ENCODE data around the gene GTPBP6.

GTPBP6 gene, protein sequence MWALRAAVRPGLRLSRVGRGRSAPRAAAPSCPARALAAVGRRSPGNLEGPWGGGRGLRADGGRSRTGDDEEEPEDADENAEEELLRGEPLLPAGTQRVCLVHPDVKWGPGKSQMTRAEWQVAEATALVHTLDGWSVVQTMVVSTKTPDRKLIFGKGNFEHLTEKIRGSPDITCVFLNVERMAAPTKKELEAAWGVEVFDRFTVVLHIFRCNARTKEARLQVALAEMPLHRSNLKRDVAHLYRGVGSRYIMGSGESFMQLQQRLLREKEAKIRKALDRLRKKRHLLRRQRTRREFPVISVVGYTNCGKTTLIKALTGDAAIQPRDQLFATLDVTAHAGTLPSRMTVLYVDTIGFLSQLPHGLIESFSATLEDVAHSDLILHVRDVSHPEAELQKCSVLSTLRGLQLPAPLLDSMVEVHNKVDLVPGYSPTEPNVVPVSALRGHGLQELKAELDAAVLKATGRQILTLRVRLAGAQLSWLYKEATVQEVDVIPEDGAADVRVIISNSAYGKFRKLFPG

DNA sequence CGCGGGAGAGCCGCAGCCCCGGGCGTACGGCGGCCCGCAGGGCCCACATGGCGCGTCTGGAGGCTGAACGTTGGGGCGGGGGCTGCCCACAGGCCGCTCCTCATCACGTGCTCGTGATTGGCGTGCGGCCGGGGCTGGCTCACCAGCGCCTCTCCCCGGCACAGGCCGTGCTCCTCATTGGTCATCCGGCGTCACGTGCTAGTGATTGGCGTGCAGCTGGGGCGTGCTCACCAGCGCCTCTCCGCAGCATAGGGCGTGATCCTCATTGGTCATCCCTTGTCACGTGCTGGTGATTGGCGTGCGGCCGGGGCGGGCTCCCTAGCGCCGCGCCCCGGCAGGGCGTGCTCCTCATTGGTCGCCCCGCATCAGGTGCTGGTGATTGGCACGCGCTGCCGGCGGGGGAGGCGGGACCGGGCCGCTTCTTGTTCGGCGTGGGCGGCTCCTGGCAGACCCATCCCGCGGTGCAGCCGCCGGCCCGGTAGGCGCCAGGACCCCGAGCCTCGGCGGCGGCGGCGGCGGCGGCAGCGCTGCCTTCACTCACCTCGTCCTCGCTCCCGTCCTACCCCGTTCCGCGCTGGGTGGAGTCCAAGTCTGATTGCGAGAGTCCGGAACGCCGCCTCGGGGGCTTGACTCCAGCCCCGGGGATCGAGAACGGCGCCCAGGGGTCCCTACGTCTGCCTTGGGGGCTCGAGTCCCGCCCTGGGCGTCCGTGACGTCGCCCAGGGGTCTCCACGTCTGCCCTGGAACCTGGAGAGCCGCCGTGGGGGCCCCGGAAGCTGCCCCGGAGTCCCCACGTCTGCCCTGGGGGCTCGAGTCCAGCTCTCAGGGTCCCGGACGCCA is at the start of gene GTPBP6:
GTPBP6 (minus strand) TSS at position 58 of the 840 bp plus-strand sequence; CDS start at position 49, 9 bp downstream.
- H3K36me3 Mint-ChIP-seq (ENCODE audit: low read depth), result peaks cover 5% of the 10 kb centered on the region
- H3K27me3 Mint-ChIP-seq (ENCODE audit: low read depth), result peaks cover 9% of the 10 kb centered on the region
- H3K9me3 Mint-ChIP-seq, result no peaks in the 10 kb centered on the region
- TF ChIP-seq, protein P1, sequence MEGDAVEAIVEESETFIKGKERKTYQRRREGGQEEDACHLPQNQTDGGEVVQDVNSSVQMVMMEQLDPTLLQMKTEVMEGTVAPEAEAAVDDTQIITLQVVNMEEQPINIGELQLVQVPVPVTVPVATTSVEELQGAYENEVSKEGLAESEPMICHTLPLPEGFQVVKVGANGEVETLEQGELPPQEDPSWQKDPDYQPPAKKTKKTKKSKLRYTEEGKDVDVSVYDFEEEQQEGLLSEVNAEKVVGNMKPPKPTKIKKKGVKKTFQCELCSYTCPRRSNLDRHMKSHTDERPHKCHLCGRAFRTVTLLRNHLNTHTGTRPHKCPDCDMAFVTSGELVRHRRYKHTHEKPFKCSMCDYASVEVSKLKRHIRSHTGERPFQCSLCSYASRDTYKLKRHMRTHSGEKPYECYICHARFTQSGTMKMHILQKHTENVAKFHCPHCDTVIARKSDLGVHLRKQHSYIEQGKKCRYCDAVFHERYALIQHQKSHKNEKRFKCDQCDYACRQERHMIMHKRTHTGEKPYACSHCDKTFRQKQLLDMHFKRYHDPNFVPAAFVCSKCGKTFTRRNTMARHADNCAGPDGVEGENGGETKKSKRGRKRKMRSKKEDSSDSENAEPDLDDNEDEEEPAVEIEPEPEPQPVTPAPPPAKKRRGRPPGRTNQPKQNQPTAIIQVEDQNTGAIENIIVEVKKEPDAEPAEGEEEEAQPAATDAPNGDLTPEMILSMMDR (IDR thresholded peaks at IDR 0.05; ENCODE audit: unreplicated experiment in 3 of 3), result no peak
- peak within 1 kb of the TSS; percentile 91 to 99 (median 99) for H3K27ac Mint-ChIP-seq
- H3K4me3 Mint-ChIP-seq, result peak within 1 kb of the TSS; percentile 91 to 95 (median 91)
- H3K4me1 Mint-ChIP-seq, result peaks cover 11% of the 10 kb centered on the region

DNA sequence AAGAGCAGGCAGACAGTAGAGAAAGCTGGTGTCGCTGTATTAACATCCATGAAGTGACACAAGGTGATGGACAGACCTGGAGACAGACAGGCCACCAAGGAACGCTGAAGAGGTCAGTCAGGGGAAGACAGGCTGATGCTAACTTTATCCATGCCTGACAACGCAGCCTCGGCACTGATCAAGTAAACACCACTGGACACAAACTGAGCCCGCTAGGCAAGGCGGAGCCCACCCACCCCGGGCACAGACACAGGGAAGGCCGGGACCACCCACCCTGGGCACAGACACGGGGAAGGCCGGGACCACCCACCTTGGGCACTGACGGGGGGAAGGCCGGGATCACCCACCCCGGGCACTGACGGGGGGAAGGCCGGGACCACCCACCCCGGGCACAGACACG is 49.3 kb upstream of the GTPBP6 start:
- peaks cover 28% of the 10 kb centered on the region for H3K4me1 Mint-ChIP-seq
- H3K27me3 Mint-ChIP-seq (ENCODE audit: low read depth), result peaks cover 42% of the 10 kb centered on the region
- TF ChIP-seq, protein P1 (IDR thresholded peaks at IDR 0.05; ENCODE audit: unreplicated experiment in 3 of 3), result no peak
- H3K4me3 Mint-ChIP-seq, result peak overlapping the region in 2 of 3 experiments; percentile 23 to 68
- peaks cover 20% of the 10 kb centered on the region for H3K36me3 Mint-ChIP-seq (ENCODE audit: low read depth)
- peak overlapping the region in 2 of 3 experiments; percentile 6 to 45 for H3K27ac Mint-ChIP-seq
- peaks cover 9% of the 10 kb centered on the region for H3K9me3 Mint-ChIP-seq

DNA sequence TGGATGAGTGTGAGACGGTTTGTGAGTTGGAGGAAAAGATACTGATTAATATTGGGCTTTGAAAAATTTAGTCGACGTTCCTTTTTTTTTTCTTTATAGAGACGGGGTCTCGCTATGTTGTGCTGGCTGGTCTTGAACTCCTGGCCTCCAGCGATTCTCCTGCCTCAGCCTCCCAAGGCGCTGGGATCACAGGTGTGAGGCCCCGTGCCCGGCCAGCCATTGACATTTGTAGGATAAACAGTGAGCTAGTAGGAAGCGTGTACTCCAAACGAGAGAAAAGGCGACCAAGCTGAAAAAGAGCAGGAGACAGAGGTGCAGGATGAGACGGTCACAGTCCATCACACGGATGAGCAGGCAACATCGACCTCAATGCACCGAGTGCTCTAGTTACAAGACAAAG is 48.8 kb upstream of the GTPBP6 start:
- peaks cover 10% of the 10 kb centered on the region for H3K9me3 Mint-ChIP-seq

DNA sequence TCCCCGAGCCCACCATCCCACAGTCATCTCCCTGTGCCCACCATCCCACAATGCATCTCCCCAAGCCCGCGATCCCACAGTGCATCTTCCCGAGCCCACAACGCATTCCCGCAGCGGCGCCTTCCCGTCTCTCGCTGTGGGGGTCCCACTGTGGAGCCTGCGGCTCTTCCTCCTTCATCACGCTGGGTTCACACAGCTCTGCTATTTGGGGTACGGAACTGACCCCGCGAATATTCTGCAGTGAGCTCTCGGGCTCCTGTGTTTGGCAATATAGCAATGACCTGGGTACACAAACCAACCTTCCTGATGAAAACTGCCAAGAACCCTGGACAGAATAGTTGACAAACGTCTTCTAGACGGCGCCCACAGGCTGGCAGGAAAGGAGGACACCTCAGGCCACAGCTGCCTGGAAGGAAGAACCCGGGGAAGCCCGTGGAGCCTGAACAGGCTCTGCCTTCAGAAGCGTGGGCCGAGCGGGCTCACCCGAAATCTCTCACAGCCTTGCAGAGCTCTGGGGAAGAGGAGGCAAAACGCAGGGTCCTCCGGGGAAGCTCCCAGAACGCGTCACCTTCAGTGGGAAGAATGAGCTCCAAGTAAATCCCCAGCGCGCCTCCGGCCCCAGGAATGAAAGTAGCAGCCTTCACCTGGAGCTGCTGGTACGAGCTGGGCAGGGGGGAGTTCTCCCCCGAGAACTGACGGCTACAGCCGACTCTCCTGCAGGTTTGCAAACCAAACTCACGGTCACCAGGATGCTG is 45.2 kb upstream of the GTPBP6 start:
- Mint-ChIP-seq H3K4me3 (no peak overlapping the region), H3K36me3 (ENCODE audit: low read depth) (peaks cover 58% of the 10 kb centered on the region), H3K27ac (no peak overlapping the region), H3K9me3 (peaks cover 30% of the 10 kb centered on the region), H3K27me3 (ENCODE audit: low read depth) (peaks cover 9% of the 10 kb centered on the region), H3K4me1 (peaks cover 12% of the 10 kb centered on the region)
- TF ChIP-seq, protein P1 (IDR thresholded peaks at IDR 0.05; ENCODE audit: unreplicated experiment in 3 of 3), result no peak

More for the DNA sequence above, 48.8 kb upstream of the GTPBP6 start:
- H3K4me1 Mint-ChIP-seq, result peaks cover 27% of the 10 kb centered on the region
- peak overlapping the region in 2 of 3 experiments; percentile 6 to 45 for H3K27ac Mint-ChIP-seq
- peaks cover 23% of the 10 kb centered on the region for H3K36me3 Mint-ChIP-seq (ENCODE audit: low read depth)
- peak overlapping the region in 2 of 3 experiments; percentile 23 to 68 for H3K4me3 Mint-ChIP-seq
- H3K27me3 Mint-ChIP-seq (ENCODE audit: low read depth), result peaks cover 38% of the 10 kb centered on the region
- TF ChIP-seq, protein P1 (IDR thresholded peaks at IDR 0.05; ENCODE audit: unreplicated experiment in 3 of 3), result no peak

DNA sequence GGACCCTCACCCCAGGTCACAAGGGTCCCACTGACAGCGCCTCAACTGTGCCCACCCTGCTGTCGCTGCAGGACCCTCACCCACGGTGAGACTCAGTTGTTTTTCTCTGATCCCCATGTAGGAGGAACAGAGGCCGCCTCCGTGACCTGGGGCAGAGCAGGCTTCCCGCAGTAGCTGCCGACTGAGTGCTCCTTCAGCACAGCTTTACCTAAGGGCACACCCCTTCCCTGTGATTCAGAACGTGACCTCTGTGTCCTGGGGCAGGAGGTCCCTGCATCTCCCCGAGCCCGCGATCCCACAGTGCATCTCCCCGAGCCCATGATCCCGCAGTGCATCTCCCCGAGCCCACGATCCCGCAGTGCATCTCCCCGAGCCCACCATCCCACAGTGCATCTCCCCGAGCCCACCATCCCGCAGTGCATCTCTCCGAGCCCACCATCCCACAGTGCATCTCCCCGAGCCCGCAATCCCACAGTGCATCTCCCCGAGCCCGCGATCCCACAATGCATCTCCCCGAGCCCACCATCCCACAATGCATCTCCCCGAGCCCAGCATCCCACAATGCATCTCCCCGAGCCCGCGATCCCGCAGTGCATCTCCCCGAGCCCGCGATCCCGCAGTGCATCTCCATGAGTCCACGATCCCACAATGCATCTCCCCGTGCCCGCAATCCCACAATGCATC is 44.5 kb upstream of the GTPBP6 start:
- no peak overlapping the region for H3K4me3 Mint-ChIP-seq
- H3K27me3 Mint-ChIP-seq (ENCODE audit: low read depth), result peaks cover 9% of the 10 kb centered on the region
- H3K9me3 Mint-ChIP-seq, result peaks cover 30% of the 10 kb centered on the region
- peaks cover 11% of the 10 kb centered on the region for H3K4me1 Mint-ChIP-seq
- H3K27ac Mint-ChIP-seq, result no peak overlapping the region
- H3K36me3 Mint-ChIP-seq (ENCODE audit: low read depth), result peaks cover 62% of the 10 kb centered on the region
- TF ChIP-seq, protein P1 (IDR thresholded peaks at IDR 0.05; ENCODE audit: unreplicated experiment in 3 of 3), result no peak
